Testis (tissue), 2 donors: ENCODE measurements around the gene ITGB2.

Experiments used
- CTCF ChIP-seq, 3 experiments: fragments of 450-650 bp in 2 of 3; fragments of 200-600 bp in 1 of 3; sonication (generic) in 1 of 3; IDR thresholded peaks; one replicate each; pipeline ENCODE4 v1.5.1; 2016 to 2019; ENCODE audit warnings: antibody characterized with exemption in 3 of 3, mild to moderate bottlenecking in 2 of 3, moderate library complexity in 1 of 3
- POLR2A ChIP-seq: fragments of 450-650 bp; IDR thresholded peaks from one replicate; pipeline ENCODE4 v1.6.1; 2017; ENCODE audit warnings: antibody characterized with exemption, mild to moderate bottlenecking, moderate library complexity

- no peak for TF ChIP-seq CTCF (IDR thresholded peaks at IDR 0.05)
- TF ChIP-seq POLR2A: no peak
These were observed 17.0 kb downstream of the ITGB2 start for GRCh38 chr21:44903689-44904088.
